Ecto neural progenitor cell (in vitro differentiated cells): ENCODE measurements around the gene RABGGTB.
"Not testable (repeated sequence)": the region's sequence is repeated elsewhere in the genome, so short reads cannot be mapped to it uniquely, and the experiment has no call there.

Experiments used
- DNase-seq: peaks from one replicate; pipeline ENCODE4 v3.0.0-alpha.2; 2018; ENCODE audit warnings: low spot score

Gene RABGGTB

GRCh38 chr1:75795703-75796193, 9.7 kb downstream of the RABGGTB start:
- no peak for DNase-seq

- DNase-seq = no peak
Observed at GRCh38 chr1:75796376-75797272, 10.6 kb downstream of the RABGGTB start, which contains the start of gene MSH4. MSH4 (plus strand) TSS chr1:75796882; CDS start chr1:75796986, 104 bp downstream.

- no peak for DNase-seq
Observed at GRCh38 chr1:75797273-75797588, 11.2 kb downstream of the RABGGTB start.

GRCh38 chr1:75797606-75798216, 11.7 kb downstream of the RABGGTB start:
- DNase-seq = no peak

- not testable (repeated sequence) for DNase-seq
Observed at GRCh38 chr1:75801480-75801879, 15.4 kb downstream of the RABGGTB start.

GRCh38 chr1:75808921-75809320, 22.9 kb downstream of the RABGGTB start:
- DNase-seq = no peak

- DNase-seq = not testable (repeated sequence)
Observed at GRCh38 chr1:75810113-75810512, 24.1 kb downstream of the RABGGTB start.

GRCh38 chr1:75811211-75811981, 25.3 kb downstream of the RABGGTB start:
- DNase-seq = no peak

GRCh38 chr1:75812065-75812464, 26.0 kb downstream of the RABGGTB start:
- DNase-seq = no peak

- not testable (repeated sequence) for DNase-seq
Observed at GRCh38 chr1:75823596-75823995, 37.5 kb downstream of the RABGGTB start.

- no peak for DNase-seq
Observed at GRCh38 chr1:75836528-75837100, 50.6 kb downstream of the RABGGTB start.

- DNase-seq = no peak
Observed at GRCh38 chr1:75838079-75838478, 52.0 kb downstream of the RABGGTB start.

- no peak for DNase-seq
Observed at GRCh38 chr1:75841421-75841820, 55.4 kb downstream of the RABGGTB start.
